COR-L47 (cell line): ENCODE data around the gene SLC52A3.

ENCODE experiments used
- DNase-seq: peaks from one replicate; lab custom pipeline; 2025; lab: John Stamatoyannopoulos, UW

SLC52A3 gene

DNA sequence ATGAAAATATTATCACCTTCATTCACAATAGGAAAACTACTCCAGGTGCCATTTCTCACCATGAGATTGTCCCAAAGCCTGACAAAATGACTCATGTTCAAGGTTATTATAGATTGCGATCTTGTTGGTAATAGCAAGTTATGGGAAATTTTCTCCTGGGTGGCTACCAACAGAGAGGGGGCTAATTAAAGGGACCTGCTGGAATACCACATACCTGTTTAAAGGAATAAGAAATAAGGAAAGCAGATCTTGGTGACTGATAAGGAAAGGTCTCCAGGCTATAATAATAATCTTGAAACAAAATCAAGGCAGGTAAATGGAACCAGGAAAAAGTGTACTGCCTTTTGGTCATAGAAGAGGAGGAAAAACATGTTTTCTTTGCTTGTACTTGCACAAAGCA, 1.4 kb downstream of the SLC52A3 start:
- DNase-seq = no peak

DNA sequence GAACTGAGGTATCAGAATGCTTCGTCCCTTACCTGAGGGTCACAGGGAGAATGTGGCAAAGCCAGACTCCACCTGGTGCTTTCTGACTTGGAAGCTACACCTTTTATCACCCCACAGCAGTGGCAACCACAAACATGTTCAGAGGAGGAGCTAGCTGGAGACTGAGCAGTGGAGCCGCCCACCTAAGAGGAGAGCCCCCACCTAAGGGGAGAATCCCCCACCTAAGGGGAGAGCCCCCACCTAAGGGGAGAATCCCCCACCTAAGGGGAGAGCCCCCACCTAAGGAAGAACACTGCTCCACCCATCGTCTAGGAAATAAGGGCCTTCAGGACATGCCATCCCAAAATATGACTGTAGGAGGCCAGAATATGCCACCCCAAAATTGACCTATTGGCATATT, 4.0 kb downstream of the SLC52A3 start:
- no peak for DNase-seq

DNA sequence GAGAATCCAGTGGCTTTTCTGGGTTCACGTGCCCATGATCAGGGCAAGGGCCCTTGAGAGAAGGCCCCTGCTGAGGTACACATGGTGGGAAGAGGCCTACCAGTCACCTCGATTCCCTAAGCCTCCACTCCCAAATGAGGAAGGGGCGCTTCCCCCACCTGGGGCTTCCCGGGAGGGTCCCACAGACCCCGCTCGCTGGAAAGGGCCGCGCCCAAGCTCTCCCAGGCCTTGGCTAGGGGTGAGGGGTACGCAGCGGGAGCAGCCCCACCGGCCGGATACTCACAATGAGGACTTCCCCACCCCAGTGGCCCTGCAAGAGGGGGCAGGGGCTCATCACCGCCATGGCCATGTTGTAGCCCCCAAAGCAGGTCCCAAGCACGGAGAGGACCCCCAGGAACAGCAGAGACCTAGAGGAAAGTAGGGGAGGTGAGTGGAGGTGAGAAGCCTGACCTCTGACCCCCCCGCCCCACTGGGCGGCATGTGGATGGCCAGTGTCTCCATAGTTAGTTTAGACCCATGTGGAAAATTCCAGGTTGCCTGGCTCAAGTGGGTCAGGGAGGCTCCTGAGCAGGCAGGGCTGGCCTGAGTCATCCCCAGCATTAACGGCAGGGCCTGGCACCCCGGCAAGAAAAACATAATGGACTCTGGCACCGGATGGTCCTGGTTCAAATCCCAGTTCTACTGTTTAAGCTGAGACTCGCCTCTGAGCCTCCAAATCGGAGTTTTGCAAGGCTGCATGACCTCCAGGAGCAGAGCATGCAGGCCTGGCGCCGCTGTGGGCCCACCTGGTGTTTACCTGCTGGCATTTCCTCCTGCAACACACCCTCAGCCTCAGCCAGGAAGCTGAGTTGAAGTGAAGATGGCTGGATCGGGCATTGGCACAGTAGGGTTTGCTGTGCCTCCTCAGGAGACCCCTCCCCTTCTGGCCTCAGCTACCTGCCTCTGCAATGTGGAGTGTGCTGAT, 6.6 kb downstream of the SLC52A3 start:
- DNase-seq = no peak

DNA sequence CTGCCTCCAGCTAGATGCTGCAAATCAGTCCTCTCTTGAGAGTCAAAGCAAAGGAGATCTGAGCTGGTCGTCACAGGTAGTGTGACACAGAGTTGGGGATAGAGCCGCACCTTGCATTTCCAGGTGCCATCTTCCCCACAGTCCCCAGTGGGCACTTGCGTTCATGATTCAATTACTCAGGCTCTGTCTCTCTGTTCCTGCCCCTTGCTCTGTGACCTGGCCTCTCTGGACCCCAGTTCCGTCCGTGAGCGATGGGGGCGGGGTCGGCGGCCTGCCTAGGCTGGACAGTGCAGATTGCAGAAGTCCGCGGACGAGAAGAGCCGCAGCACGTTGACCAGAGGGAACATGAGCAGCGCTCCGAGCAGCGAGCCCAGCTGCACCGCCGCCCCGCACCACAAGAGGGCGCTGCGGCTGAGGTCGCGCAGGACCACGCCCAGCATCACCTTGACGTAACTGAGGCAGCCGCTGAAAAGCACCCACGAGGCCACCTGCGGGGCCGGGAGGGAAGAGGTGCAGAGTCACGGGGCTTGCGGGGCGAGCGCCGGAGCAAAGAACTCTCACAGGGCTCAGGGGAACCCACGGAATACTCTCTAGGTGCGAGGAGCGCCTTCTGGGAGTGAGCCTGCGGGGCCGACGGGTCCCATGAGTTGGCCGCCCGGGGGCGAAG, 7.4 kb downstream of the SLC52A3 start:
- no peak for DNase-seq

DNA sequence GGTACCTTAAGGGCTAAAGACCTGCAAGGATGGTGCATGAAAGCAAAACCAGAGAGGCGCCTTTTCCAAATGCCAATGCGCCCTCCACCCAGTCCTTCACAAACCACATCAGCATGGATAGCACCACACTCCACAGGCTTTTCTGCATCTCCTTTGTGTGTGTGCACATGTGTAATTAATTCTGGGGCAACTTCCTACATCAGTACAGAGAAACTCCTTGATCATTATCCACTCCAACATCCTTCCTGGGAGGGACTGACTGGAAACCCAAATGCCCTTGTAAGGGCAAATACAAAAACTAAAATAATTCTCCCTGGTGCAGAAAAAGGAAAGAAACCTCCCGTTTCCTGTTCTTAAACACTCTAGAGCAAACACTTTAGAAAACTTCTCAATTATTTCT, 10.8 kb downstream of the SLC52A3 start:
- no peak for DNase-seq

DNA sequence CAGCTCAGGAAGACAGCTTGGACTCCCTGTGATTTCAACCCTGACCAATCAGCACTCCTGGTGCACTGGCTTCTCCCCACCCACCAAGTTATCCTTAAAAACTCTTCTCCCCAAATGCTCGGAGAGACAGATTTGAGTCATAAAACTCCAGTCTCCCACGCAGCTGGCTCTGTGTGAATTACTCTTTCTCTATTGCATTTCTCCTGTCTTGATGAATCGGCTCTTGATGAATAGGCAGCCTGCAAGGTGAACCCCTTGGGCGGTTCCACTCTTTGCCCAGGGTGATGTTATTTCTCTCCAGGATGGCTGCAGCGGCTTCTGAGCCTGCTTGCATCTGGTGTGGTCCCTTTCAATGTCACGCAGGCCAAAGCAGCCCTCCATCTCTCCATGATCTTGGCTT, 12.4 kb downstream of the SLC52A3 start:
- DNase-seq = no peak

DNA sequence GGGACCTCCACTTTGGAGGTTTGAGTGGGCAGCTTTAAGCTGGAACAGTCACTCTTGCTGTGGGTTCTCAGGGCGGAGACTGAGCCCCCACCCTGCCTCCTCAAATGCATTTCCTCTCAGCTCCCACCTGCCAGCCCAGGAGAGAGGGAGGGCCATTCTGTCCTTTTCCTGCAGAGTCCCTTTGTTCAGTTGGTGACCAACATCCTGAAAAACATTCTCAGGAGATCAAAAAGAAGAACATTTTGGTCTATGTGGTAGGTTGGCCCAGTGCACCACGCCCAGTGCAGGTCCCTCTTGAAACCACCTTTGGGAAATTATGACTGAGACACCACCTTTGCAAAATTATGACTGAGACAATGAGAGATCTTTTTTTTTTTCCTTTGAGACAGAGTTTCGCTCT, 13.4 kb downstream of the SLC52A3 start:
- DNase-seq = no peak

DNA sequence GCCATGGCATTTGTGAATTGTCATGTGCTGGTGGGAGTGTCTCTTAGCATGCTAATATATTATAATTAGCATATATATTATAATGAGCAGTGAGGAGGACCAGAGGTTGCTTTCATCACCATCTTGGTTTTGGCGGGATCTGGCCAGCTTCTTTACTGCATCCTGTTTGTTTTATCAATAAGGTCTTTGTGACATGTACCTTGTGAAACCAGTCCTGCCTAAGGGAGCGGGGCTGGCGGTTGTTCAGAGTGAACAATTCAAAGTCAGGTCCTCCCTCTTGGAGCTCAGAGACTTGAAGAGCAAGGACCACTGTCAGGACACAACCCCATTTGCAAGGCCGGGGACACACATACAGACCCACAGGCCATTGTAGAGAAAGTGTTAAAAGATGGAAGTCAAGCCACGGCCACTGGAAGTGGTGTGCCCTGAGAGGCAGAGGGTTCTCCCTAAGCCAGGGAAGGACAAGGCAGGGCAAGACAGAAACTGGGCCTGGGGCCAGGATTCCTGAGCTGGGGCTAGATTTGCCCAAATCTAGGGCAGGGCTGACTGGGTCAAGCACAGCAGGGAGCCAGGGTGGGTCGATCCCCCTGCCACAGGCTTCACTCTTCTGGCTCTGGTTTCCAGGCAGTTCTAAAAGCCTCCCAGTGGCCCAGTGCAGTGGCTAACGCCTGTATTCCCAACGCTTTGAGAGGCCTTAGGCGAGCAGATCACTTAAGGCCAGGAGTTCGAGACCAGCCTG, 14.2 kb downstream of the SLC52A3 start:
- DNase-seq = no peak

DNA sequence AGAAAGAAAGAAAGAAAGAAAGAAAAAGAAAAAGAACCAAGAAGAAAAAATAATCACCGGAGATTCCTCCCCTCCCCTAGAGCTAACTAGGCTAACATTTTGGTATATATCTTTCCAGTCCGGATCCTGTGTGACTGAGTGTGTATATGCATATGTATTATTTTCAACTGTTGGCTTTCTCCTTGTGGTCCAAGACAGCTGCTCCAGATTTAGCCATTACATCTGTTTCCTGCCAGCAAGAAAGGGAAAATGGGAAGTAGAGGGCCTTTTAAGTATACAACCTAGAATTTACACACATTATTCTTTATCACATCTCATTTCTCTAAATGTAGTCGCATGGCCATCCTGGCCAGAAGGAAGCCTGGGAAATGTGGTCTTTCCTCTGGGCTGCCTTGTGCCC, 15.2 kb downstream of the SLC52A3 start:
- no peak for DNase-seq

DNA sequence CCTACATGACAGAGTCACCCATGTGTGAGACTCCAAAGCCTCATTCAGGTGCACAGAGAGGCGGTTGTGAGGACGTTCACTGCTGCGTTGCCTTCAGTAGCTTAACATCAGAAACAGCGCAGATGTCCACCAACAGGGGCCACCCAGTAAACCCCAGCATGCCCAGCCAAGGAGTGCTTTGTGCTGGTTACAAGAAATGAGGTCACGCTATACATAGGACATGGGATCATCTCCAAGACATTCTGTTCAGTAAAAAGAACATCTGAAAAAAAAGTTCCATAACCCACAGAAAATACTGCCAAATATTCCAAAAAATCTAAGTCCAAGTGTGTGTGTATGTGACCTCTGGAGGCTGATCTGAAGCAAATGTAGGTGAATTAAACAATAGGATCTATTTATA, 16.0 kb downstream of the SLC52A3 start:
- no peak for DNase-seq

DNA sequence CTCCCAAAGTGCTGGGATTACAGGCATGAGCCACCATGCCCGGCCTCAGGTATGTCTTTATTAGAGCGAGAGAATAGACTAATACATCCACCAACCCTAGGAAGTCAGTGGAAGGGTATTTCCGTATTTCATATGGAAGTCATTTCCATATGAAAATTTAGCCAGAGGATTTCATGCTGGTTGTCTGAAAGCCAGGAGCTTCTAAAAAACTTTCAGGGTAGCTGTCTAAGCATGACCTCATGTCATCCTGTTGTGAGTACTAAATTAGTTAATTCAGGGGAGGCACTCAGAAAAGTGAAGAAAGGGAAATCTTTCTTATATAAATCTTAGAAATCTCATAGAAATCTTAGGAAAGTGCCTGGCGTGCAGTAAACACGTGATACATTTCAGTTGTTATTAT, 16.5 kb downstream of the SLC52A3 start:
- DNase-seq = no peak

DNA sequence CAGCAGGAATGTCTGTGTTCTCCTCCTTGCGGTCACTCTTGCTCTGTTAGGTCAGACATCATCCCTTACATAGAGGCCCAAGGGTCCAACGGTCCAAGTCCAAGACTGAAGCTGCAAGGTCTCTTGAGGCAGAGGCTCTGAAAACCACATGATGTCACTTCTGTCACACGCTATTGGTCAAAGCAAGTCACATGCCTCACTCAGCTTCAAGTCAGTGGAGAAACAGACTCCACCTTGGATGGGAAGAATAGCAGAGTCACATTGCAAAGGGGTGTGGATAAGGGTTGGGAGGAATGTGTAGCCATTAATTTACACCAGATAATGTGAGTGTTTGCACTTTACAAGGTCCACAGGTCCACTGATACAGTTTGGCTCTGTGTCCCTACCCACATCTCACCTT, 17.5 kb downstream of the SLC52A3 start:
- no peak for DNase-seq

DNA sequence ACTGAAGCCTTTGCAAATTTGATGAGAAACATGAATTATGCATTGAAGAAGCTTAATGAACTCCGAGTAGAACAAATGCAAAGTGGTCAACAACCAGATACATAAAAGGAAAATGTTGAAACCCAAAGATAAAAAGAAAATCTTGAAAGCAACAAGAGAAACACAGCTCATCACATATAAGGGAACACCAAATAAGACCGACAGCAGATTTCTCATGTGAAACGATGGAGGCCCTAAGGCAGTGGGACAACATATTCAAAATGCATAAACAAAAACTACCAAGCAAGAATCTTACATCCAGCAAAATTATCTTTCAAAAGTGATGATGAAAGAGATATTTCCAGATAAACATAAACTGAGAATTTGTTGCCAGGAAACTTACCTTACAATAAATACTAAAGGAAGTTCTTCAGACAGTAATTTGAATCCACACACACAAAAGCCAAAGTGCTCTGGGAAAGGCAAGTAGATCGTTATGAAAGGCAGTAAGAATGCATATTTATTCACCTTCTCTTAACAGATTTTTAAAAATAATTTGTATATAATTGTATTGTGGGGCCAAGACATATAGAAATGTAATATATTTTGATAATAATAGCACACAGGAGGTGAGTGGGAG, 22.5 kb downstream of the SLC52A3 start:
- DNase-seq = no peak

DNA sequence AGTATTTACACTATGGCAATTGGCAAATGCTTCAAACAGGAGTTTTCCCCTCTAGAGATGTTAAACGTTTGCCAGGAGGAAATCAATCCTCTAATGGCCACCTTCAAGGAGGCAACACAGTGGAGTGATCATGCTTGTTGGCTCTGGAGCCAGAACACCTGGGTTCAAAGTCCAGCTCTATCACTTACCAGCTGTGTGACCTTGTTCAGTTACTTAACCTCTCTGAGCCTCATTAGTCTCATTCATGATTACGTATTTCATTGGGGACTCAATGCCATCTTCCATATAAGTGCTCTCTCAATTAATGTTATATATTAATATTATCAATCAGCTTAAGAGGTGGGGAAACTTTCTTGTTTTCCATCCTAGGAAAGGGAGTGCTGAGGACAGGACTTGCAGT, 26.1 kb downstream of the SLC52A3 start:
- DNase-seq = no peak

DNA sequence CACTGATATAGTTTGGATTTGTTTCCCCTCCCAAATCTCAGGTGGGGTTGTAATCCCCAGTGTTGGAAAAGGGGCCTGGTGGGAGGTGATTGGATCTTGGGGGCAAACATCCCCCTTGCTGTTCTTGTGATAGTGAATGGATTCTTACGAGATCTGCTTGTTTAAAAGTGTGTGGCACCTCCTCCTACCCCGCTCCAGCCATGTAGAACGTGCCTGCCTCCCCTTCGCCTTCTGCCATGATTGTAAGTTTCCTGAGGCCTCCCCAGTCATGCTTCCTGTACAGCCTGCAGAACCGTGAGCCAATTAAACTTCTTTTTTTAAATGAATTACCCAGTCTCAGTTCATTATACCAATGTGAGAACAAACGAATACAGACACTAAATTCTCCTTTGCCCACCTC, 26.7 kb downstream of the SLC52A3 start:
- DNase-seq = no peak

DNA sequence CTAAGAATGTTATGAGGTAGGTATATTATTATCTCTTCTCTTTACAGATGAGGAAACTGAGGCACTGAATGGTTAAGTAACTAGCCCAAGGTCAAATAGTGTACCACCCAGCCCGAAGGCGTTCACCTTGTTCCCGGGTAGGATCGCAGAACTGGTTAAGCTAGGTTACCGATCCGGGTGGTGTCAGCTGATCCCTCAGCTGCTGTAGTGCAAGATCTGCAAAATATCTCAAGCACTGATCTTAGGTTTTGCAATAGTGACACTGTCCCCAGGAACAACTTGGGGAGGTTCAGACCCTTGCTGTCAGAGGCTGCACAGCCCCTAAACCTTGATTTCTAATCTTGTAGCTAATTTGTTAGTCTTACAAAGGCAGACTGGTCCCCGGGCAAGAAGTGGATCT, 28.1 kb downstream of the SLC52A3 start:
- no peak for DNase-seq

DNA sequence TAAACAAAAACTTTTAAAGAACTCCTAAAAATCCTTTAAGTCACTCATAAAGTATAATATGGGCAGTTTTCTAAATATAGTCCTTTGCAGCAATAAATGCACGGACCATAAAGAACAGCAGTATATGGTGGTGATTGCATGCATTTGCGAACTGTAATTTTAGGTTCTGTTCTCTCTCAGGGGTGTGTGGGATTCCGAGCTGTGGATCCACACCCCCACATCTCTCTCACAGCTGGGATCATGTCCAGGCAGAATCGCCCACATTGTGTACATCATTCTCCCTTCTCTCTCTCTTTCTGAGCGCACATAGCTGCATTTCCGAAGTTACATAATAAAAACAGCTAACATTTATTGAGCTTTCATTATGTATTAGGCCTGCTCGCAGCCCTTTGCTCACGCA, 28.6 kb downstream of the SLC52A3 start:
- no peak for DNase-seq

DNA sequence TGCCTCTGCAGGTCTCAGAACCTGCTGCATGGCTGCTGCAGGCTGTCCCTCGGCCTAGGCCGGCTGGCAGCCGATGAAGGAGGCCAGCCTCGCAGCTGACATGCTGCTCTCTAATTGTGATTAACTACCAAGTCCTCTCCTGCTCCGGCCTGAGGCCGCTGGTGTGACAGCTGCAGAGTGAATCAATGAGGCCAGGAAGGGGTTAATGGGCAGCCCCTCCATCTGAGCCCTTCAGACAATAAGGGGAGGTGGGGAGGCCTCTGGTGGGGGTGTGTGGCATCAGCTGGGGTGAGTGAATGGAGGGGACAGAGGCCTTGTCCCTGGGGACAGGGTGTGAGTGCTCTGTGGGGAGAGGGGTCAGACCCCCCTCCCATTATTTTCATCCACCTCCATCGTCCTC, 34.4 kb downstream of the SLC52A3 start:
- no peak for DNase-seq

DNA sequence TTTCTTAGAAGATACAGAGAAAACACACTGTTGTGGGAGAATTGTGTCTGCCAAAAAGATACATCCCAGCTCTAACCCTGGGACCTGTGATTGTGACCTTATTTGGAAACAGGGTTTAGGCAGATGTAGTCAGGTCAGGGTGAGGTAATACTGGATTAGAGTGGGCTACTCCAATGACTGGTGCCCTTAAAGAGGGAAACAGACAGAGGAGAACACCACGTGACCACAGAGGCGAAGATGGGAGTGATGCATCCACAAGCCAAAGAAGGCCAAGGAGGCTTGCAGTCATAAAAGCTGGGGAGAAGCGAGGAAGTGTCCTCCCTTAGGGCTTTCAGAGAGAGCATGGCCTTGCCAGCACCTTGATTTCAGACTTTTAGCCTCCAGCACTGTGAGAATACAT, 35.6 kb downstream of the SLC52A3 start:
- DNase-seq = no peak

DNA sequence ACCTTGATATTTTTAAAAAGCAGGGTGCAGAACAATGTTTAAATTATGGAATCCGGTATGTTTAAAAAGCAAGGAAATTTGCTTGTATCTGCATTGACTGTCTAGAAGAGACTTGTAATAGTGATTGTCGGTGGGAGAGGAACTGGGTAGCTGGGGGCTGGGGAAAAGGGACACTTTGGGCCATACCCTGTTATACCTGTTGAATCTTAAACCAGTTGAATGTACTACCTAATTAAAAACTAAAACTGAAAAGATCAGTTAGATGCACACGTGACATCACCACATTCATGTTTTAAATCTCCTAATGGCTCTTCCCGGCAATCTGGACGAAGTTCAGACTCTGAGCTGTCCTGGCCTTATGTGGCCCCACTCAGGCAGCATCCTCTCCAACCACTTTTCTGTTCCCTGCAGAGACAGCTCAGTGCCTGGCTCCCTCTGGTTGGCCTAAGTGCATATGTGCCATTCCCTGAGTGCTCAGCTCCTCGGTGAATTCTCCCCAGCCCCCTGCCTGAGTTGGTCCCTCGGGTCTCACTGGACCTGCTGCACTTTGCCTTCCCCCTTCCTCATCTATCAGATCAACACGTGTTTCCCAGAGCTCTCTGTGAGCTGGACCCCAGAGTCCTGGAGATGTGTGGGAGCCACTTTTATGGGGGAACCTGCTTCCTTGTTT, 36.3 kb downstream of the SLC52A3 start:
- no peak for DNase-seq

DNA sequence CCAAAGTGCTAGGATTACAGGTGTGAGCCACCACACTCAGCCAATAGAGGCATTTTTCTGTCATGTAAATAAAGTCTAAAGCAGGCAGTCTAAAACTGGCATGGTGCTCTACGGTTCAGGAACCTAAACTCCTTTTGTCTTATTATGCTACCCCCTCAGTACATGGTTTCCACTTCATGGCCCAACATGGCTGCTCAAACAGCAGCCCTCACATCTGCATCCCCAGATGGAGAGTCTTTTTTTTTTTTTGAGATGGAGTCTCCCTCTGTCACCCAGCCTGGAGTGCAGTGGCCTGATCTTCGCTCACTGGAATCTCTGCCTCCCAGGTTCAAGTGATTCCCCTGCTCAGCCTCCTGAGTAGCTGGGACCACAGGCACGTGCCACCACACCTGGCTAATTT, 38.3 kb downstream of the SLC52A3 start:
- DNase-seq = no peak
